Thymus (tissue), 11 donors: ENCODE results near the gene PHF13. TPM values are rescaled to one million over a fixed set of nuclear protein-coding genes. Genes with fewer than 3 reads are reported as not detected.

Source experiments
- DNase-seq, 9 donors: peaks; one replicate each; pipeline ENCODE4 v3.0.0-alpha.2; 2013; ENCODE audit warnings: low spot score in 9 of 9, low read depth in 6 of 9, missing footprints in 1 of 9
- H3K27ac ChIP-seq, 2 donors: one replicate each; pipeline ENCODE4 v1.5.1; 2013; ENCODE audit warnings: control low read depth in 1 of 2, low read depth in 1 of 2, low read length in 1 of 2, mild to moderate bottlenecking in 1 of 2, moderate library complexity in 1 of 2
- H3K27me3 ChIP-seq, 2 donors: one replicate each; pipeline ENCODE4 v1.5.1; 2013; ENCODE audit warnings: low read length in 1 of 2; ENCODE audit not compliant: control insufficient read depth in 2 of 2, insufficient read depth in 1 of 2
- H3K36me3 ChIP-seq, 2 donors: one replicate each; pipeline ENCODE4 v1.5.1; 2013; ENCODE audit warnings: low read length in 1 of 2, mild to moderate bottlenecking in 1 of 2, moderate library complexity in 1 of 2; ENCODE audit not compliant: control insufficient read depth in 2 of 2, insufficient read depth in 2 of 2
- H3K4me1 ChIP-seq, 2 donors: one replicate each; pipeline ENCODE4 v1.5.1; 2013; ENCODE audit warnings: low read length in 2 of 2; ENCODE audit not compliant: control insufficient read depth in 2 of 2, insufficient read depth in 2 of 2
- H3K4me3 ChIP-seq, 2 donors: one replicate each; pipeline ENCODE4 v1.5.1; 2013; ENCODE audit warnings: low read length in 2 of 2, control low read depth in 1 of 2, mild to moderate bottlenecking in 1 of 2
- H3K9me3 ChIP-seq, 2 donors: one replicate each; pipeline ENCODE4 v1.5.1; 2013; ENCODE audit warnings: low read length in 1 of 2, mild to moderate bottlenecking in 1 of 2; ENCODE audit not compliant: control insufficient read depth in 2 of 2, insufficient read depth in 1 of 2
- WGBS: extraction: QIAGEN DNeasy Blood & Tissue Kit; methylation state at CpG from one replicate; pipeline ENCODE4 v1.1.7; 2013; 5-methylcytosine and 5-hydroxymethylcytosine counted together
- polyA plus RNA-seq: library from polyadenylated mRNA; stranded (reverse); fragments of 200-250 nt; gene quantifications from one replicate; pipeline ENCODE4 v1.2.3, GENCODE V29; 2013
- total RNA-seq: library from RNA; stranded (reverse); fragments of 120-200 nt; gene quantifications from one replicate; pipeline ENCODE4 v1.2.4, GENCODE V29; 2013
- donor health status: healthy.

Gene PHF13
- total and polyA plus RNA-seq, 2 donors = 3.5 to 11.4 TPM

DNA sequence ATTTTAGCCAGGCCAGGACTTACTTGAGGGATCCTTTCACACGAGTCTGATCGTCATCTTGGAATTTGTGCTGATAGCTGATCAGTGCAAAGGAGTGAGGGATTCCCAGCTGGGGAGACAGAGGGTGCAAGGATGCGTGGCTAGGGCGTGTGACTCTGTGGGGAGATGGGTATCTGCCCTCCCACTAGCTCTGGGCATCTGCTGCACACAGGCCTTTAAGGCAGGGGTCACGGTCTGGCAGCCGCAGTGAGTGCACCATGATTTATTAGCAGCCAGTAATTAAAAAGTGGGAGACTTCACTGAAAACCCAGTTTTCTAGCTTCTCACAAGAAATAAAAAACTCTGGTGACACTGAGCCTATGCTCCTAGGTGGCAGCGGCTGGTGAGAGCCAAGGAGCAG is 31.5 kb downstream of the PHF13 start:
- H3K27ac ChIP-seq = no peak overlapping the region
- H3K4me1 ChIP-seq = no peaks in the 10 kb centered on the region
- H3K27me3 ChIP-seq = no peaks in the 10 kb centered on the region
- no peak overlapping the region for H3K4me3 ChIP-seq
- peaks cover 11 to 46% of the 10 kb centered on the region in 2 donors for H3K36me3 ChIP-seq
- no peak for DNase-seq
- 98% methylated on average over 7 of the region's 7 CpGs for WGBS
- no peaks in the 10 kb centered on the region for H3K9me3 ChIP-seq

DNA sequence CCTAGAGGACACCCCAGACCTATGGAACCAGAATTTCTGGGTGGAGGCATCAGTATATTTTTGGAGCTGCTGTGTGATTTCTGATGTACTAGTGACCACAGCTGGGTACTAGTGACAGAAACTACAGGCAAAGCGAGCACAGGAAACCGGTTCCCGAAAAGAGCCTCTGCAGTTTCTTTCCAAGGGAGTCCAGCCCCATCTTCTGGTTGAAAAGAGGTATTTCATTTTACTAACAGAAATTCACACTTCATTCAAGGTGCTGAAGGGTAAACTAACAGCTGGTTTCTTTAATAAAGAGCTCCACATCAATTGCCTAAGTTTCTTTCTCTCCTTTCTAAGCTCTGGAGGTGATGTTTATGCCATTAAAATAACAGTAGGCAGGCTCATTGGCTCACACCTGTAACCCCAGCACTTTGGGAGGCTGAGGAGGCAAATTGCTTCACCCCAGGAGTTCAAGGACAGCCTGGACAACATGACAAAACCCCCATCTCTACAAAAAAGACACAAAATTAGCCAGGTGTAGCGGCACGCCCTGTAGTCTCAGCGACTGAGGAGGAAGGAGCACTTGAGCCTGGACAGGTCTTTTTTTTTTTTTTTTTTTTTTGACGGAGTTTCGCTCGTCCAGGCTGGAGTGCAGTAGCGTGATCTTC is 33.1 kb downstream of the PHF13 start:
- Histone ChIP-seq H3K4me1 (no peaks in the 10 kb centered on the region), H3K27ac (no peak overlapping the region), H3K27me3 (no peaks in the 10 kb centered on the region), H3K9me3 (no peaks in the 10 kb centered on the region), H3K36me3 (peaks cover 12 to 44% of the 10 kb centered on the region in 2 donors), H3K4me3 (no peak overlapping the region)
- 76% methylated on average over 10 of the region's 10 CpGs for WGBS
- DNase-seq = peak in 8 of 9 donors; percentile 13 to 55 (median 19)

DNA sequence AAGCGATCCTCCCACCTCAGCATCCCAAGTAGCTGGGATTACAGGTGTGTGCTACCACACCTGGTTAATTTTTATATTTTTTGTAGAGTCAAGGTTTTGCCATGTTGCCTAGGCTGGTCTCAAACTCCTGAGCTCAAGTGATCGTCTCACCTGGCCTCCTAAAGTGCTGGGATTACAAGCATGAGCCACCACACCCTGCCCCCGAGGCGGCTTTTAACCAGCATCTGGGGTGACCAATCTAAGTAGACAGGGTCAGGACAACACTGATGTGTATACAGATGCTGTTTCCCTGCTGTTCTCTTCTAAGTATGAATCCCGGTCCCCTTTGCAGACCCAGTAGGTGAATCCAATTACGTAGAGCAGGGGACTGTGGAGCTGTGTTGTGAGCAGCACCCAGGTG is 35.0 kb downstream of the PHF13 start:
- Histone ChIP-seq H3K27me3 (no peaks in the 10 kb centered on the region), H3K9me3 (no peaks in the 10 kb centered on the region), H3K36me3 (peaks cover 28 to 42% of the 10 kb centered on the region in 2 donors), H3K4me3 (no peak overlapping the region), H3K4me1 (no peaks in the 10 kb centered on the region), H3K27ac (no peak overlapping the region)
- WGBS = 97% methylated on average over 6 of the region's 6 CpGs
- no peak for DNase-seq

DNA sequence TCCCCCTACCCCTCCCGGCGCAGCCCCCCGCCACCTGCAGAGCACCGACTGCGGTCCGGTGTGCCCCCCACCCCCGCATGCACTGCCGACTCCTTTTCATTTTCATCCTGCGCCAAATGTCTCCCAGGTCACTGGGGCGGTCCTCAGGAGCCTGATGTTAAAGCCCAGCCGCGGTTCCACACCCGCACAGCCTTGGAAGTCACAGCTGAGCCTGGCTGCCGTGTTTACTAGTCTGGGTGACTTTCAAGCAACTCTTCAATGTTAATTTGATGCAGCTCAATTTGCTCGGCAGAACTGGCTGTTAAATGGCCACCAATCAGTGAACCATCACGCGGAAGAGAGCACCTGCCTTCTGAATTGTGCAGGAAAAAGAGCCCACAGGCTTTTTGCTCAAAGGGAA is 38.4 kb downstream of the PHF13 start:
- Histone ChIP-seq H3K4me3 (no peak overlapping the region), H3K27me3 (no peaks in the 10 kb centered on the region), H3K27ac (no peak overlapping the region), H3K4me1 (no peaks in the 10 kb centered on the region), H3K9me3 (no peaks in the 10 kb centered on the region), H3K36me3 (peaks cover 25 to 27% of the 10 kb centered on the region in 2 donors)
- 98% methylated on average over 17 of the region's 17 CpGs for WGBS
- DNase-seq = no peak

GRCh38 chr1:6652986-6653385 is 39.5 kb downstream of the PHF13 start:
- Histone ChIP-seq H3K4me3 (no peak overlapping the region), H3K4me1 (no peaks in the 10 kb centered on the region), H3K27ac (no peak overlapping the region), H3K9me3 (no peaks in the 10 kb centered on the region), H3K36me3 (peaks cover 25 to 27% of the 10 kb centered on the region in 2 donors), H3K27me3 (no peaks in the 10 kb centered on the region)
- 80% methylated on average over 6 of the region's 6 CpGs for WGBS
- DNase-seq = no peak

GRCh38 chr1:6653436-6654290 is 40.1 kb downstream of the PHF13 start:
- Histone ChIP-seq H3K9me3 (no peaks in the 10 kb centered on the region), H3K27me3 (no peaks in the 10 kb centered on the region), H3K36me3 (peaks cover 25 to 27% of the 10 kb centered on the region in 2 donors), H3K4me1 (no peaks in the 10 kb centered on the region), H3K27ac (no peak overlapping the region), H3K4me3 (no peak overlapping the region)
- DNase-seq = no peak
- 98% methylated on average over 23 of the region's 23 CpGs for WGBS

GRCh38 chr1:6657138-6657537 is 43.6 kb downstream of the PHF13 start:
- H3K4me3 ChIP-seq = no peak overlapping the region
- H3K27me3 ChIP-seq = no peaks in the 10 kb centered on the region
- peaks cover 17 to 24% of the 10 kb centered on the region in 2 donors for H3K36me3 ChIP-seq
- H3K4me1 ChIP-seq = no peaks in the 10 kb centered on the region
- 96% methylated on average over 6 of the region's 6 CpGs for WGBS
- H3K27ac ChIP-seq = no peak overlapping the region
- DNase-seq = no peak
- no peaks in the 10 kb centered on the region for H3K9me3 ChIP-seq

DNA sequence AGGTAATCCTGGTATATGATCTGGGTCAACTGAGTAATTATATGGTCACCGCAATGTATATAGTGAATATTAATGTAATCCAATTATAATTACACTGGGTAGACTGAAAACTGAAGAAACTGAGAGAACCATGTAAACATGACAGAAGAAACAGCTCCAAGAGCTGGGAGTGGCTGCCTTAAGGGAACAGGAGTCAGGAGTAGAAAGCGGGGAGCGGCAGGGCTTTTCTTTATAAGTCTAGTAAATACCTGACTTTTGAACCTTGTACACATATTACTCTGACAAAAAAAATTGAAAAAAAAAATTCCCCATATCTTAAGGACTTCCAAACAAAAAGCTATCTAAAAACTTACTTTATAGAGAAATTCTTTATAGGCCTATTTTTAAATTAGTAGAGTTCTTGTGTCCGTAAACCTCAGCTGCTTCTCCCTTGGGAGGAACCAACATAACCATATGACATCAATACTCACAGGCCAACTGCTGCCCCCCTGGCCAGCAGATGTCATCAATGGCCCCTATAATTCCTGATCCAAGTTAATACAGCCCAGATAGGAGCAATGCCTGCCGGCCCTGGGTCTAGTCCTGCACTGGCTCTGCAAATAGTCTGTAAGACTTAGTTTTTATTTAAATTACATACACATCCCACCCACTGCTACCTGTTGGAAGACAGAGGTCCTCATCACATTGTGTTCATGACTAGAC is 45.0 kb downstream of the PHF13 start:
- Histone ChIP-seq H3K4me3 (no peak overlapping the region), H3K9me3 (no peaks in the 10 kb centered on the region), H3K4me1 (no peaks in the 10 kb centered on the region), H3K27ac (no peak overlapping the region), H3K36me3 (peaks cover 8 to 11% of the 10 kb centered on the region in 2 donors), H3K27me3 (no peaks in the 10 kb centered on the region)
- 98% methylated on average over 5 of the region's 5 CpGs for WGBS
- no peak for DNase-seq
